K562 (cell line): ENCODE data around the gene NECAB2. TPM values are rescaled to one million over a fixed set of nuclear protein-coding genes. Genes with fewer than 3 reads are reported as not detected.
A peak's percentile ranks its signal among the peaks of the same experiment; 100 is the strongest.

Experiments used
- ARHGAP35 ChIP-seq: fragments of 450-650 bp; IDR thresholded peaks from 2 replicates; pipeline ENCODE4 v1.6.1; 2018; ENCODE audit not compliant: partially characterized antibody
- CC2D1A ChIP-seq: fragments of 450-650 bp; IDR thresholded peaks from 2 replicates; pipeline ENCODE4 v1.6.1; 2017; ENCODE audit warnings: mild to moderate bottlenecking
- EZH2 ChIP-seq: IDR thresholded peaks from 2 replicates; pipeline ENCODE4 v1.6.1; 2012; ENCODE audit warnings: low read depth, mild to moderate bottlenecking, inconsistent platforms, low read length, borderline replicate concordance
- MEF2A ChIP-seq: IDR thresholded peaks from 2 replicates; pipeline ENCODE4 v1.6.1; 2011; ENCODE audit warnings: low read depth, mild to moderate bottlenecking, low read length, moderate library complexity; ENCODE audit not compliant: control insufficient read depth
- PTRF ChIP-seq: fragments of 450-650 bp; IDR thresholded peaks from 2 replicates; pipeline ENCODE4 v1.6.1; 2016; ENCODE audit warnings: mild to moderate bottlenecking, missing genetic modification characterization, missing compliant biosample characterization
- RFX1 ChIP-seq: fragments of 450-650 bp; IDR thresholded peaks from 2 replicates; pipeline ENCODE4 v1.6.1; 2016; ENCODE audit warnings: mild to moderate bottlenecking, moderate library complexity
- RNF2 ChIP-seq: sonication (generic); IDR thresholded peaks from 2 replicates; pipeline ENCODE4 v1.6.1; 2016
- RUNX1 ChIP-seq: sonication (generic); IDR thresholded peaks from 2 replicates; pipeline ENCODE4 v1.6.1; 2016; ENCODE audit warnings: antibody characterized with exemption, low read depth
- SMAD4 ChIP-seq: fragments of 250-450 bp; sonication (Bioruptor Pico); conservative IDR thresholded peaks from 2 replicates; pipeline ENCODE4 v1.8.0; 2021; ENCODE audit warnings: inconsistent platforms, mild to moderate bottlenecking, moderate library complexity
- SMARCA4 ChIP-seq: fragments of 450-650 bp; IDR thresholded peaks from 2 replicates; pipeline ENCODE4 v1.6.1; 2016
- XRCC4 ChIP-seq: IDR thresholded peaks from one replicate; pipeline ENCODE4 v1.6.1; 2011; ENCODE audit not compliant: insufficient read depth, insufficient read length; ENCODE audit errors: extremely low read depth
- ZBTB7A ChIP-seq: IDR thresholded peaks from 2 replicates; pipeline ENCODE4 v1.6.1; 2011; ENCODE audit warnings: low read depth, mild to moderate bottlenecking, low read length, moderate library complexity, borderline replicate concordance; ENCODE audit not compliant: control insufficient read depth
- ZNF584 ChIP-seq: fragments of 200-800 bp; sonication (Bioruptor generic); IDR thresholded peaks from 2 replicates; pipeline ENCODE4 v1.6.1; 2016; ENCODE audit warnings: low read depth, mild to moderate bottlenecking, missing genetic modification characterization, missing compliant biosample characterization
- polyA plus RNA-seq, 8 experiments: library from polyadenylated mRNA; depleted of rRNA in 4 of 8; stranded (reverse) in 5 of 8; unstranded in 3 of 8; fragments of >200 nt; fragmentation: Nextera tagmentation in 2 of 8; fragmentation: Illumina TruSeq in 1 of 8; extraction: Ambion mirVana in 2 of 8; extraction: Trizol in 1 of 8; gene quantifications; 2 replicates each; pipeline versions ENCODE4 v1.2.1 to v1.2.3, GENCODE V29; 2011 to 2014; ENCODE audit warnings: inconsistent platforms in 1 of 8, missing spikeins in 1 of 8
- total RNA-seq, 7 experiments: library from RNA; depleted of rRNA in 6 of 7; stranded (reverse); fragments of >200 nt in 6 of 7; fragmentation: Illumina TruSeq in 2 of 7; extraction: Trizol in 2 of 7; gene quantifications; 2 replicates each; pipeline versions ENCODE4 v1.2.1 to v1.2.3, GENCODE V29; 2011 to 2021; ENCODE audit warnings: low replicate concordance in 1 of 7
- TF ChIP-seq, protein P1 (sequence below), 2 experiments: fragments of 200-800 bp in 1 of 2; sonication (Bioruptor generic) in 1 of 2; sonication (generic) in 1 of 2; formaldehyde crosslinking in 1 of 2; IDR thresholded peaks in 1 of 2; conservative IDR thresholded peaks in 1 of 2; 2 replicates each; pipeline versions ENCODE4 v1.5.0 to v1.6.1; 2016 to 2020; ENCODE audit warnings: missing compliant biosample characterization in 1 of 2, missing genetic modification characterization in 1 of 2, missing genetic modification reagents in 1 of 2
- TF ChIP-seq, protein P2 (sequence below): fragments of 250-450 bp; sonication (Bioruptor Pico); IDR thresholded peaks from 2 replicates; pipeline ENCODE4 v1.5.0; 2021; ENCODE audit warnings: mild to moderate bottlenecking, moderate library complexity

NECAB2 gene
- total and polyA plus RNA-seq, 9 of the 15 experiments (the other 6 are each of a cell fraction or from before 2014, with no cell fraction given): 0.03 to 0.28 TPM; not detected in 7

DNA sequence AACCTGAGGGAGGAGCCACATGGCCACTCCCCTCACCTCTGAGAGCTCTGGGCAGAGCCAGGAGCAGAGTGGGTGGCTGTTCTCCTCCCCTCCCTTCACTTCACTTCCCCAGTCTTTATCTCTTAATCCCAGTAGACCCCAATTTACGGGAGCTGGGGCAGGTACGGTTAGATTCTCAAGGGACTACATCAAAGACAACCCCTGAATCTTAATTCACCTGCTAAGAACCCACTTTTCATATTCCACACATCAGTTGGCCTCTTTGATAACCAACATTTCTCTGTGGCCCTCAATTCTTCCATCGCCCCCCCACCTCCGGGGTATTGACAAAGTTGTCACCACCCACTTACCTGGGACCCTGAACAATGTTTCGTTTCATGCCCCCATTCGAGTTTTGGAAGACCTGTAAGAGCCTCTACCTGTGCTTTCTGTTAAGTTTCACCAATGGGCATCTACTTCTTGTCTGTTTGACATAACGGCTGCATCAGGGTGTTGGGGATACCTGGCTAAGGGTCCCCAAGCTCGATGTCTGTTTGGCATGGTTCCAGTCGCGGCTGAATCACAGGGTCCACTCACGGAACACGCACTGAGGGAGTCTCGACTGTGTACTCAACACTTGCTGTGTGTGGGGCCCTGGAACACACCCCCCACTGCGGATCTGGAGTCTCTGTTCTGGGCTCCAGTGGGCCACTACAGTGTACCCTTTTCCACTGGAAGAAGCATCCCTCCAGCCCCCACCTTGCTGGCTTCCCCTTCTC is 46.7 kb downstream of the NECAB2 start (continued):
- TF ChIP-seq, protein P1, sequence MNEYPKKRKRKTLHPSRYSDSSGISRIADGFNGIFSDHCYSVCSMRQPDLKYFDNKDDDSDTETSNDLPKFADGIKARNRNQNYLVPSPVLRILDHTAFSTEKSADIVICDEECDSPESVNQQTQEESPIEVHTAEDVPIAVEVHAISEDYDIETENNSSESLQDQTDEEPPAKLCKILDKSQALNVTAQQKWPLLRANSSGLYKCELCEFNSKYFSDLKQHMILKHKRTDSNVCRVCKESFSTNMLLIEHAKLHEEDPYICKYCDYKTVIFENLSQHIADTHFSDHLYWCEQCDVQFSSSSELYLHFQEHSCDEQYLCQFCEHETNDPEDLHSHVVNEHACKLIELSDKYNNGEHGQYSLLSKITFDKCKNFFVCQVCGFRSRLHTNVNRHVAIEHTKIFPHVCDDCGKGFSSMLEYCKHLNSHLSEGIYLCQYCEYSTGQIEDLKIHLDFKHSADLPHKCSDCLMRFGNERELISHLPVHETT (CRISPR knock-in tag; conservative IDR thresholded peaks at IDR 0.05 in 1 of 2, IDR thresholded peaks at IDR 0.05 in 1 of 2): no peak
- TF ChIP-seq SMARCA4: peak; percentile 60
- TF ChIP-seq ARHGAP35: no peak
- TF ChIP-seq MEF2A: no peak
- TF ChIP-seq ZNF584 (CRISPR knock-in tag): no peak
- 0 out of 2 replicates have a peak, but pooled peaks have one; percentile 40 for TF ChIP-seq ZBTB7A
- no peak for TF ChIP-seq XRCC4
- TF ChIP-seq, protein P2, sequence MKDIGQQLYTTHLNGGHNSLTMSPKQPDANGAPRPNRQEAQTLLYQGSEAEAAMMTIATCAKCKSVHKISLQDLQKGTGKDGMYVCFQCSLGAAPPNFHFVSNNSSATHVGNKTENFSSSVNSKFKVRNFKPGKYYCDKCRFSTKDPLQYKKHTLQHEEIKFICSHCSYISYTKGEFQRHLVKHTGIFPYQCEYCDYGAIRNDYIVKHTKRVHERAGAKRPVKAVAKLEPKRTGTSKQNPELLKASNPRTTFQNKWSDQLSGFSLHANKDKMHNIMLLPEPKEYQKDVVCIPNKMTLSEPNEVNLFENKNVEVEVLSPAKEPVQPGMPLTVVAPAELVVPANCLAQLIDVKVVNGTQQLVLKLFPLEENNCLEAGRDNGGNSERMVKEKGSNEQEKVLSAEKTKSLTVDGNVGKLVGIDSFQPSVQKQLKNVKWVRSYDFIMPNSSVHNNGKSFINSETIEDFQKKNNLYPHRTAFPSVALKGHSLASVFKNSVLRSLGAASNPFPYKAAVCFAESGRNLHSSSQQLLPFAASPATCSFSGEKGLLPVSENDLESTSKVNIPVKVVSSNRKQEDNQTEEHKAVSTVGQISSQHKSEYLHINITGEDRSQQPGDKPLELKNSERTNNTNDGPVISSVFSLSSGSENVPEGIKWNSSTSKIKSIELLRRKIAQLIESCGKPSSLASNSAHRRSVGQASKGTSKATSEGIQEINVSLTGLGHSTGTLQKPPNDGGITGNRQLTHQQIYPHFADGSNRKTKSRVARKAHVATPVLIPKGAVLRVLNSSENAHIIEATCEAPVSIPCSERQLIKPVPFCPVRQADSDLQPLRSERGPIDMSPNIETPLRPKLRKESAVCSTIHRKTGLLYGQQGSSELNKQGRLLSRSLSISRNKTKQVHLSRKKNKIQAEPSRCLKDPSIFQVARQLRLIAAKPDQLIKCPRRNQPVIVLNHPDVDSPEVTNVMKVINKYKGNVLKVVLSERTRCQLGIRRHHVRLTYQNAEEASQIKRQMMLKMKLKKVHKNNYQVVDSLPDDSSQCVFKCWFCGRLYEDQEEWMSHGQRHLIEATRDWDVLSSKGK (CRISPR knock-in tag): no peak
- no peak for TF ChIP-seq CC2D1A
- TF ChIP-seq RNF2: no peak
- TF ChIP-seq RFX1: no peak
- TF ChIP-seq PTRF (tag): no peak
- TF ChIP-seq SMAD4 (CRISPR knock-in tag): no peak
- TF ChIP-seq RUNX1: no peak
- no peak for TF ChIP-seq EZH2
